Chondrocyte (in vitro differentiated cells): Measurements from ENCODE around the gene DNAJB6. TPM values are rescaled to one million over a fixed set of nuclear protein-coding genes. Genes with fewer than 3 reads are reported as not detected.

Experiments
- DNase-seq: peaks from one replicate; pipeline ENCODE4 v3.0.0; 2021; ENCODE audit warnings: mixed read lengths, low spot score
- H3K27ac Mint-ChIP-seq: one replicate; pipeline ENCODE4 v1.8.0; 2021; ENCODE audit warnings: mild to moderate bottlenecking, moderate library complexity, mixed read lengths; ENCODE audit not compliant: unreplicated experiment
- H3K27me3 Mint-ChIP-seq: 2 replicates; pipeline ENCODE4 v1.8.0; 2021; ENCODE audit warnings: low read depth, mixed read lengths
- H3K36me3 Mint-ChIP-seq: 2 replicates; pipeline ENCODE4 v1.8.0; 2021; ENCODE audit warnings: low read depth, mixed read lengths
- H3K4me1 Mint-ChIP-seq: 2 replicates; pipeline ENCODE4 v1.8.0; 2021; ENCODE audit warnings: low read depth, mild to moderate bottlenecking, mixed read lengths
- H3K4me3 Mint-ChIP-seq: one replicate; pipeline ENCODE4 v1.8.0; 2021; ENCODE audit warnings: mild to moderate bottlenecking, moderate library complexity, mixed read lengths; ENCODE audit not compliant: unreplicated experiment
- H3K9me3 Mint-ChIP-seq: 2 replicates; pipeline ENCODE4 v1.8.0; 2021; ENCODE audit warnings: low read depth, mixed read lengths
- total RNA-seq: library from RNA; stranded (reverse); gene quantifications from 3 replicates; pipeline ENCODE4 v1.2.1, GENCODE V29; 2021
- TF ChIP-seq, protein P1 (sequence below): fragments of 200-600 bp; sonication (generic); IDR thresholded peaks from 2 replicates; pipeline ENCODE4 v1.5.0; 2021; ENCODE audit warnings: antibody characterized with exemption, mild to moderate bottlenecking, moderate library complexity

The DNAJB6 gene
- total RNA-seq, 1 donor from 2014 or later: 108 TPM

DNA sequence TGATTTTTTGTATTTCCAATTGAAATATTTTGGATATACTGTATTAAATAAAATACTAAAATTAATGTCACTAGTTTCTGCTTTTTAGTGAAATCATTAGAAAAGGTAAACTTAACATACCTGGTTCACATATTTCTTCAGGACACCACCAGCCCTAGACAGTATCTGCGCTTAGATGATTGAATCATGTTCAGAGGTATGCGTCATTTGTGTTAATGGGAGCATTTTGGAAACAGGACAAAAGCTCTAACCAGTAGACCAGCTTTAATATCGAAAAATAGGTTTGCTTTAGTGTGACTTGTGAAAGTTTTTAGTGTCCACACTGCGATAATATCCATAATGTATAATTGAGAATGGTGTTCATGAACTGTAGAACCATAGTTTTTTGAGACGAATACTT, 47.1 kb downstream of the DNAJB6 start:
- Mint-ChIP-seq H3K36me3 (peaks cover 25% of the 10 kb centered on the region), H3K9me3 (no peaks in the 10 kb centered on the region), H3K27me3 (no peaks in the 10 kb centered on the region), H3K27ac (peak overlapping the region; percentile 61), H3K4me1 (peaks cover 26% of the 10 kb centered on the region), H3K4me3 (no peak overlapping the region)
- TF ChIP-seq, protein P1, sequence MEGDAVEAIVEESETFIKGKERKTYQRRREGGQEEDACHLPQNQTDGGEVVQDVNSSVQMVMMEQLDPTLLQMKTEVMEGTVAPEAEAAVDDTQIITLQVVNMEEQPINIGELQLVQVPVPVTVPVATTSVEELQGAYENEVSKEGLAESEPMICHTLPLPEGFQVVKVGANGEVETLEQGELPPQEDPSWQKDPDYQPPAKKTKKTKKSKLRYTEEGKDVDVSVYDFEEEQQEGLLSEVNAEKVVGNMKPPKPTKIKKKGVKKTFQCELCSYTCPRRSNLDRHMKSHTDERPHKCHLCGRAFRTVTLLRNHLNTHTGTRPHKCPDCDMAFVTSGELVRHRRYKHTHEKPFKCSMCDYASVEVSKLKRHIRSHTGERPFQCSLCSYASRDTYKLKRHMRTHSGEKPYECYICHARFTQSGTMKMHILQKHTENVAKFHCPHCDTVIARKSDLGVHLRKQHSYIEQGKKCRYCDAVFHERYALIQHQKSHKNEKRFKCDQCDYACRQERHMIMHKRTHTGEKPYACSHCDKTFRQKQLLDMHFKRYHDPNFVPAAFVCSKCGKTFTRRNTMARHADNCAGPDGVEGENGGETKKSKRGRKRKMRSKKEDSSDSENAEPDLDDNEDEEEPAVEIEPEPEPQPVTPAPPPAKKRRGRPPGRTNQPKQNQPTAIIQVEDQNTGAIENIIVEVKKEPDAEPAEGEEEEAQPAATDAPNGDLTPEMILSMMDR: no peak
- DNase-seq: no peak

DNA sequence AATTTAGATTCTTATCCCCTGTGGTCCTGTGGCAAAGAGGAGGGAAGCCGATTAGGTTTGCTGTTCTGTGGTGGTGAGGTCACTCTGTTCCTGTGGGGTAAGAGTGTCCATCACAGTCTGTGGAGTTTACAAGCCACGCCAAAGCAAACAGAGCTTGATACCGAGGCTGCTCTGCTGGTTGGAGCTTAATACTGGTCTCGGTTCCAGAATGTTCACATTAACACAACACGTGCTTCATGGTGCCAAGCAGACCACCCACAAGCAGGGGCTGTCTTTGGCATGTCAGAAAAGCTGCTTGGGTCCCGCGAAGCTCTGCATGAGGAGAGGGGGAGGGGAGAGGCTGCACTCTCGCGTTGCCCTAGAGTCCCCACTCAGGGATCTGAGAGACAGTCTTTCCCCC, 47.5 kb downstream of the DNAJB6 start:
- Mint-ChIP-seq H3K9me3 (no peaks in the 10 kb centered on the region), H3K4me1 (peaks cover 28% of the 10 kb centered on the region), H3K36me3 (peaks cover 25% of the 10 kb centered on the region), H3K4me3 (no peak overlapping the region), H3K27ac (peak overlapping the region; percentile 61), H3K27me3 (no peaks in the 10 kb centered on the region)
- TF ChIP-seq, protein P1: no peak
- no peak for DNase-seq

DNA sequence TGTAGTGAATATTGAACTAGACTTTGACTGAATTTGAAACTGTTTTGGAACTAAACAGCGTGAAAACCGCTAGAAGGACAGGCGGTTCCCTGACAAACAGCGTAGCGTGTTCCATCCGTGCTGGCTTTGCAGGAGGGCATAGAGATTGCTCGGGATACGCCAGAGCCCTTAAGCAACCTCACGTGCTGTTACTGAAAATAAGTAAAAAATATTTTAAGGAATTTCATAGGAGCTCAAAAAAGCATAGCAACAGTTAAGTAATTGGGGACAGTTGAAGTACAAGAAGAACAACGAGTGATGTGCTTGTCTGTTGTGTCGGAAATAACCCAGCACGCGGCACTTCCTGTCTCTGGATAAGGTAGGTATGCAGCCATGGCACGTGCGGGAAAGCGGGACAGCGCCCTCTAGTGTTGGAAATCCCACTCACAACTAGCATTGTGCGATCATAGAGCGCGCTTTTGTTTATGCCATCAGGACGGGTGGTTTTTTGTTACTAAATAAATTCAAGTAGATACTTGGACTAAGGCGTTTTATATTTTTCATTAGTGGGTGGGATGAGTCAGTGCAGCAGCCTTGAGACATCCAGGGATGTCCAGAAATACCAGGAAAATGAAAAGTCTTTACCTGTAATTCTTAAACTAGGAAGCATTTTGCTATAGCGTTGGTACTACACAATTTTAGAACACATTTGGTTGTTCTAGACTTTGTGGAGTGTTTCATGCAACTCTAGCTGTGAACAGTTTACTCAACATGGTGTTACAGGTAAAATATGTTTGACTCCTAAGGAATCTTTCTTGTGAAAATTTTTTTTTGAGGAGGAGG, 50.4 kb downstream of the DNAJB6 start:
- H3K27me3 Mint-ChIP-seq: no peaks in the 10 kb centered on the region
- DNase-seq: no peak
- H3K4me3 Mint-ChIP-seq: no peak overlapping the region
- peaks cover 25% of the 10 kb centered on the region for H3K36me3 Mint-ChIP-seq
- TF ChIP-seq, protein P1: peak; percentile 99
- H3K27ac Mint-ChIP-seq: peak overlapping the region; percentile 71
- H3K4me1 Mint-ChIP-seq: peaks cover 37% of the 10 kb centered on the region
- H3K9me3 Mint-ChIP-seq: no peaks in the 10 kb centered on the region

DNA sequence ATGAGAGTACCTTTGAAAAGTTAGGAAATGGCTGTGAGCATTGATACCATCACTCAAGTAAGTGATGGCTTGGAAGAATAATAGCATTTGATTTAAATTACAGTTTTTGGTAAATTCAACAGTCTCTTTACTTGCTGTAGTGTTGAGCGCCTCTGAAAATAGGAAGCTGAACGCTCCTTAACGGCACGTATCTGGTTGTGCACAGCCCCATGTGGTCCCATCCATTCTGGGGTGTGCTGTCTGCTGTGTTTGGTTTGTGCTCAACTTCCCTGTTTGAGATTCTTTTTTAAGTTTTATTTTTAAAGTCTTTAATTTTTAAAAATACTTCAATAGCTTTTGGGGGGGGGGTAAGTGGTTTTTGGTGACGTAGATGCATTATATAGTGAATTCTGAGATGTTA, 51.5 kb downstream of the DNAJB6 start:
- H3K27ac Mint-ChIP-seq: no peak overlapping the region
- H3K4me3 Mint-ChIP-seq: no peak overlapping the region
- TF ChIP-seq, protein P1: no peak
- H3K9me3 Mint-ChIP-seq: no peaks in the 10 kb centered on the region
- DNase-seq: no peak
- no peaks in the 10 kb centered on the region for H3K27me3 Mint-ChIP-seq
- H3K4me1 Mint-ChIP-seq: peaks cover 37% of the 10 kb centered on the region
- H3K36me3 Mint-ChIP-seq: peaks cover 17% of the 10 kb centered on the region

DNA sequence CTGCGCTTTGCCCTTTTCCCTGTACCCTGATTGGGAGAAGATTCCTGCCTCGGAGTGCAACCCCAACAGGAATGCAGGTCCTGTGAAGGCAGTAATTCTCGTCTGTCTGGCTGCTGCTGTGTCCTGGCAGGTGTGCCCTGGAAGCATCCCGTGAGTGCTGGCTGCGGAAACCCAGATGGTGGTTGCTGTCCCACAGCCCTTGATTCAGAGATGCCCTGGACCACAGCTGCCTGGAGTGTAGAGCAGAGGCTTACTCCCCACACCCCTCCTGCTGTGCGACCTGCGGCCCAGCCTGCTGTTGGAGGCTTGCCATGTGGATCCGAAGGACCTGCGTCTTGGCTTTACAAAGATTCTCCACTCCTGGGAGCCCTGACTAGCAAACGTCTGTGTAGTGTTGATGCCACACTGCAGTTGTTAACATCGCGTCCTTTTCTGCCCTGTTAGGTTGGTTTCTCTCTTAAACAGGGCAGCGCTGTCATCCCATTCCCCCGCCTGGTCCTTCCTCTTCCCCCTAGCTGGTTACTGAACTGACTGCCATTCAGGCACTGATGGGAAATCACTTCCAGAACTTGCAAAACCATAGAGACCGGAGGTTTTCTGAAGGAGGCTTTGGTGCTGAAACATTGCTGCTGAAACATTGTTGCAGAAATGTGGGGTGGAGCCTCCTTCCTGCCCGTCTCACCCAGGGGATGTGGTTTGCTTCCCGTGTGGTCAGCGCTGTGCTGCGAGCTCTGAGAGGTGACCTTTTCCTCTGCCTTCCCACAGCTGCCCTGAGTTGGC, 53.3 kb downstream of the DNAJB6 start:
- Mint-ChIP-seq H3K27ac (peak overlapping the region; percentile 58), H3K9me3 (no peaks in the 10 kb centered on the region), H3K4me3 (no peak overlapping the region), H3K27me3 (no peaks in the 10 kb centered on the region), H3K4me1 (peaks cover 35% of the 10 kb centered on the region), H3K36me3 (peaks cover 8% of the 10 kb centered on the region)
- TF ChIP-seq, protein P1: no peak
- no peak for DNase-seq
